HG02588 (cell line): ENCODE results near the gene ARHGEF17.

Experiments used
- ATAC-seq: cut with Tn5 transposase; IDR thresholded peaks from one replicate; pipeline ENCODE4 v1.9.1; 2021; ENCODE audit warnings: mild to moderate bottlenecking, moderate library complexity; ENCODE audit not compliant: unreplicated experiment

ARHGEF17 gene

GRCh38 chr11:73404048-73404447 is 96.0 kb downstream of the ARHGEF17 start:
- no peak for ATAC-seq

GRCh38 chr11:73404506-73405145 is 96.5 kb downstream of the ARHGEF17 start:
- no peak for ATAC-seq

DNA sequence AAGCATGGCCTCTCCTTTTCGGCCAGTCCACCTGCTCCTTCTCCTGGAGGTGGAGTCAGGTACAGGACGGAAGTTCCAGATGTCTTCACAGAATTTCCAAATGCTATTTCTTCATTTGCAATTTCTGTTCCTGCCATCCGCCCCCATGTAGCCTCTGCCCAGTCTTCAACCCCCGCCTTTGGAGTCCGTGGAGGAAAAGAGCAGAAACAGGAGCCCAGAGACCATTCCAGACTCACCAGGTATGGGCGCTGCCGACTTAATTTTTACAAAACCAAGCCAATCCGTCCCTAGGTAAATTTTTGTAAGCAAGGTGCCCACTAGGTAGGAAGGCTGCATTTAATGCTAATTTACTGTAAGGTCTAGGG is 97.1 kb downstream of the ARHGEF17 start:
- no peak for ATAC-seq

GRCh38 chr11:73406131-73406530 is 98.1 kb downstream of the ARHGEF17 start:
- ATAC-seq: no peak

GRCh38 chr11:73406619-73407018 is 98.5 kb downstream of the ARHGEF17 start:
- no peak for ATAC-seq

DNA sequence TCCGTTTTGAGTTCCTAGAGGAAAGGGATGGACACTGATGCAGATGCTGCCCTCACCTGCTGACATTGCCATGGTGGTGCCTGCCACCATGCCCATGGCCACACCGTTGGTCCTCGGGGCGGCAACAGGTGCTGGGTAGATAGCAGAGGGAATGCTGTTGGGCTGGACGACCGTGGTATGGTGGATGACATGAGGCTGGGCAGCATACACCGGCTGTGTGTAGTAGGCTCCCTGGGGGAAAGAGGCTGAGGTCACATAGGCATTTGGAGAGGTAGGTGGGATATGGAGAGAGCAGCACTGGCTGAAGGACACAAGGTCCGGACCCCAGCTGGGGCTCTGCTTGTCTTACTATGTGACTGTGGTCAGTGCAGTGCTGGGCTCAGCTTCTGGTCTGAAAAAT is 101.4 kb downstream of the ARHGEF17 start:
- ATAC-seq: no peak

GRCh38 chr11:73410627-73411026 is 102.6 kb downstream of the ARHGEF17 start:
- no peak for ATAC-seq

GRCh38 chr11:73411031-73411430 is 103.0 kb downstream of the ARHGEF17 start:
- ATAC-seq: no peak

GRCh38 chr11:73412308-73412707 is 104.2 kb downstream of the ARHGEF17 start:
- no peak for ATAC-seq

DNA sequence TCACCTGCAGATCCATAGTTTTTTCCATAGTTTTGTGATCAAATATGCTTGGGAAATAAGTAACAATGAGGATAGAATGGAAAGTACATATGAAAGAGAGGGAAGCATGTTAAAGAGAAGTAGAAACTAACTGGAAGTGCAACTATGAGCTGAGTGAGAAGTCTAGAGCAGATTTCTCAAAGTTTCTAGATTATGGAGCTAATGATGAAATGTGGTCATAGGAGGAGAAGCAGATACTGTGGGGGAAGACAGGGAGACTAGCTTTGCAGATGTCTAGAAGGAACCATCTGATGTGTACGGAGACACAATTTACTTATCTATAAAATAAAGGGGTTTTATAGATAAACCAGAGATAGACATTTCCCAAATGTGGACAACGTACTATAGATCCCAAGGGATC is 105.2 kb downstream of the ARHGEF17 start:
- no peak for ATAC-seq

- no peak for ATAC-seq
Measured at GRCh38 chr11:73414977-73415651, 107.0 kb downstream of the ARHGEF17 start.

DNA sequence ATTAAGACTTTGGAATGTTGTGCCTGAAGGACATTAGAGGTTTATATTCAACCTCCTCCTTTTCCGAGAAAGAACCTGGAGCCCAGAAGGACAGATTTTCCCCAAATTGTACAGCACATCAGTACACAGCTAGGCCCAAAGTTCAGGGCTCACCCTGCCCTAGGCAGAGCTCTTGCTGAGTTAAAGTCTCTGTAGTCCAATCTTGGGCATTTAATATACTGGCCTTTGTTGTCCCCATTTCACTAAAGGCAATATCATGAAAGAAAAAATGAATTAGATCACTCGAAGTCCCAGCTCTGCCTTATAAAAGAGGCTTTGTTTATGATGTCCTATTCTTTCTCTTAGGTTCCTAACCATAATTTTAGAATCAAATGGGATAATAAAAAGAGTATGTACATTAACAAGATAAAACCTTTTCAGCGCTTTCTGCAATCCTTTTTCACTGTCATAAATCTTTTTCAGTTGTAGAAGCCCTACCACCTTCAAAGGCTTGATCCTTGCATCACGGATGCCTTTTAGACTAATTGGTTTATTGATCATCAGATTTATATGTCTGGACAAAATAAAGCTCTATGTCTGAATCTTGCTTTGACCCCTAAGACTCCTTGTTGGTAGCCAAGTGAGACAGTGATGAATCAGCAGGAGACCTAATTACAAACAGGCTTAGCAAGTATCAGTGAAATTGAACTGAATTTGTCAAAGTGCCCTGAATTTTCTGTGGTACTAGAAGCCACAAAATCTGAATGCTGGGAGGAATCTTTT is 108.0 kb downstream of the ARHGEF17 start:
- no peak for ATAC-seq

GRCh38 chr11:73416786-73417185 is 108.7 kb downstream of the ARHGEF17 start:
- no peak for ATAC-seq
